HL-60 (cell line): Measurements from ENCODE around the gene MIDN.

ENCODE experiments used
- CTCF ChIP-seq: IDR thresholded peaks from one replicate; pipeline ENCODE4 v1.5.1; 2011; ENCODE audit warnings: low read length, control low read depth, inconsistent platforms; ENCODE audit not compliant: insufficient read depth
- GABPA ChIP-seq: IDR thresholded peaks from 2 replicates; pipeline ENCODE4 v1.6.1; 2012; ENCODE audit warnings: low read depth
- POLR2AphosphoS5 ChIP-seq: IDR thresholded peaks from 2 replicates; pipeline ENCODE4 v1.6.1; 2012; ENCODE audit warnings: low read depth
- REST ChIP-seq: IDR thresholded peaks from 2 replicates; pipeline ENCODE4 v1.6.1; 2012; ENCODE audit warnings: low read depth; ENCODE audit not compliant: insufficient replicate concordance

- no peak for TF ChIP-seq POLR2AphosphoS5
- no peak for TF ChIP-seq CTCF
- TF ChIP-seq REST: no peak
- TF ChIP-seq GABPA: no peak
Observed at GRCh38 chr19:1226227-1226518, 22.2 kb upstream of the MIDN start.
